Naive thymus-derived CD4-positive, alpha-beta T cell (primary cell): ENCODE measurements around the gene STK24. TPM values are rescaled to one million over a fixed set of nuclear protein-coding genes. Genes with fewer than 3 reads are reported as not detected.
"Not testable (repeated sequence)": the region's sequence is repeated elsewhere in the genome, so short reads cannot be mapped to it uniquely, and the experiment has no call there.

ENCODE experiments used
- ATAC-seq: fragments of 150-1000 bp; cut with Tn5 transposase; 2 replicates; pipeline ENCODE4 v1.10.0; 2021; ENCODE audit warnings: mild to moderate bottlenecking, moderate library complexity
- CTCF ChIA-PET: fragments of 350-600 bp; sonication (Branson Sonifier 250); formaldehyde crosslinking; loops from one replicate; lab custom pipeline; 2021; ENCODE audit warnings: antibody characterized with exemption; lab: Charles Lee
- POLR2A ChIA-PET: fragments of 350-600 bp; sonication (Branson Sonifier 250); formaldehyde crosslinking; loops from one replicate; lab custom pipeline; 2021; ENCODE audit warnings: antibody characterized with exemption, inconsistent platforms; lab: Charles Lee
- DNase-seq, 9 donors: peaks; one replicate each; pipeline versions ENCODE4 v3.0.0 to v3.0.0-alpha.2; 2020 to 2022; ENCODE audit warnings: mixed read lengths in 1 of 9
- H3K27ac ChIP-seq: one replicate; pipeline ENCODE4 v1.7.0; 2013; ENCODE audit warnings: mild to moderate bottlenecking, low read depth, low read length, moderate library complexity
- H3K27me3 ChIP-seq, 2 donors: one replicate each; pipeline ENCODE4 v1.7.0; 2013; ENCODE audit warnings: low read length in 2 of 2, mild to moderate bottlenecking in 2 of 2, moderate library complexity in 2 of 2; ENCODE audit not compliant: control insufficient read depth in 2 of 2, insufficient read depth in 2 of 2
- H3K36me3 ChIP-seq, 3 experiments: 1 replicate in 2 of 3; 2 replicates in 1 of 3; pipeline ENCODE4 v1.7.0; 2013; ENCODE audit warnings: low read length in 3 of 3, mild to moderate bottlenecking in 3 of 3, moderate library complexity in 1 of 3; ENCODE audit not compliant: insufficient read depth in 3 of 3, control insufficient read depth in 2 of 3
- H3K4me1 ChIP-seq, 2 donors: one replicate each; pipeline ENCODE4 v1.7.0; 2013; ENCODE audit warnings: low read length in 2 of 2, mild to moderate bottlenecking in 2 of 2, moderate library complexity in 1 of 2; ENCODE audit not compliant: control insufficient read depth in 2 of 2, insufficient read depth in 2 of 2
- H3K4me3 ChIP-seq: 2 replicates; pipeline ENCODE4 v1.7.0; 2013; ENCODE audit warnings: mild to moderate bottlenecking, low read length
- H3K9me3 ChIP-seq, 3 experiments: 1 replicate in 2 of 3; 2 replicates in 1 of 3; pipeline ENCODE4 v1.7.0; 2013; ENCODE audit warnings: low read length in 3 of 3; ENCODE audit not compliant: control insufficient read depth in 2 of 3
- H3K27ac Mint-ChIP-seq, 9 donors: one replicate each; pipeline ENCODE4 v1.8.0; 2020 to 2022; ENCODE audit warnings: mixed read lengths in 9 of 9, mild to moderate bottlenecking in 8 of 9, moderate library complexity in 5 of 9, inconsistent platforms in 2 of 9
- H3K27me3 Mint-ChIP-seq, 5 donors: one replicate each; pipeline ENCODE4 v1.8.0; 2021 to 2022; ENCODE audit warnings: mixed read lengths in 5 of 5, mild to moderate bottlenecking in 1 of 5
- H3K36me3 Mint-ChIP-seq, 5 donors: one replicate each; pipeline ENCODE4 v1.8.0; 2020 to 2022; ENCODE audit warnings: mixed read lengths in 5 of 5, mild to moderate bottlenecking in 3 of 5, inconsistent platforms in 1 of 5
- H3K4me1 Mint-ChIP-seq, 7 donors: one replicate each; pipeline ENCODE4 v1.8.0; 2020 to 2022; ENCODE audit warnings: mixed read lengths in 7 of 7, mild to moderate bottlenecking in 3 of 7, inconsistent platforms in 1 of 7
- H3K4me3 Mint-ChIP-seq, 10 donors: one replicate each; pipeline ENCODE4 v1.8.0; 2020 to 2022; ENCODE audit warnings: mild to moderate bottlenecking in 10 of 10, mixed read lengths in 10 of 10, moderate library complexity in 6 of 10, inconsistent platforms in 2 of 10
- H3K9me3 Mint-ChIP-seq, 11 donors: one replicate each; pipeline ENCODE4 v1.8.0; 2020 to 2022; ENCODE audit warnings: mixed read lengths in 11 of 11, mild to moderate bottlenecking in 4 of 11, inconsistent platforms in 1 of 11, moderate library complexity in 1 of 11
- intact Hi-C, 2 donors: fragments of 100-400 bp; cut with micrococcal nuclease; formaldehyde crosslinking; loops; one replicate each; pipeline ENCODE4 v1.15.1; 2023
- polyA plus RNA-seq, 2 donors: library from polyadenylated mRNA; unstranded; fragments of 300-500 nt; fragmentation: Illumina TruSeq; gene quantifications; one replicate each; pipeline ENCODE4 v1.2.3, GENCODE V29; 2021
- total RNA-seq, 6 experiments: library from RNA in 5 of 6; stranded (reverse) in 5 of 6; gene quantifications; 1 replicate in 5 of 6; 2 replicates in 1 of 6; pipeline ENCODE4 v1.2.3 and lab custom pipeline; 2021 to 2026

The STK24 gene
- total RNA-seq: 100 to 1,000 TPM in 3 of 5 experiments, 10 to 100 TPM in 2; 90.1 to 148 (median 121) TPM
- polyA plus RNA-seq: 10 to 100 TPM; 29.8 to 44.4 TPM
- total RNA-seq (lab: John Stamatoyannopoulos, UW): 153 reads per million, percentile 90 among the genes with 10 or more reads in this experiment

- Mint-ChIP-seq H3K4me1 (peaks cover 35 to 48% (median 37%) of the 10 kb centered on the region in 7 donors), H3K27ac (peak within 1 kb of the TSS; percentile 84 to 96 (median 93)), H3K9me3 (no peaks in the 10 kb centered on the region), H3K27me3 (no peaks in the 10 kb centered on the region), H3K36me3 (peaks cover 0 to 15% (median 0%) of the 10 kb centered on the region in 5 donors), H3K4me3 (peak within 1 kb of the TSS; percentile 84 to 99 (median 93))
- Histone ChIP-seq H3K27me3 (no peaks in the 10 kb centered on the region), H3K9me3 (no peaks in the 10 kb centered on the region), H3K27ac (peak within 1 kb of the TSS; percentile 85), H3K36me3 (no peaks in the 10 kb centered on the region), H3K4me1 (peaks cover 26 to 35% of the 10 kb centered on the region in 2 donors), H3K4me3 (peak within 1 kb of the TSS; percentile 72)
- intact Hi-C loops: loop anchor here (1.0 to 10.0 kb wide), 8 partner anchors 101 to 1352 kb away; partner anchors contain the start of genes CLYBL (in 1 of the 2), FARP1 (in 1 of the 2) and MBNL2 (in 1 of the 2)
- ATAC-seq (peak; percentile 85), DNase-seq (peak in 5 of 9 donors; percentile 34 to 87 (median 66))
- POLR2A ChIA-PET: interaction anchor here (0.6 to 1.9 kb wide), 9 partner anchors 10 to 1250 kb away, joined by 3 to 12 read pairs (median 3); no protein-coding TSS in a partner anchor
- CTCF ChIA-PET: no interaction called here
Measured at GRCh38 chr13:98576963-98577835, at the start of gene STK24. TSS of gene STK24 (minus strand) at chr13:98577107. CDS start at chr13:98576786, 321 bp downstream.

- intact Hi-C loops: no loop called here
- POLR2A ChIA-PET: no interaction called here
- H3K4me1 Mint-ChIP-seq: peaks cover 0 to 6% (median 2%) of the 10 kb centered on the region in 7 donors
- Histone ChIP-seq H3K4me1 (no peaks in the 10 kb centered on the region), H3K9me3 (no peaks in the 10 kb centered on the region), H3K27ac (no peak overlapping the region), H3K4me3 (no peak overlapping the region), H3K36me3 (no peaks in the 10 kb centered on the region), H3K27me3 (no peaks in the 10 kb centered on the region)
- no peaks in the 10 kb centered on the region for H3K36me3 Mint-ChIP-seq
- H3K27ac Mint-ChIP-seq: no peak overlapping the region
- CTCF ChIA-PET: no interaction called here
- H3K27me3 Mint-ChIP-seq: peaks cover 0 to 6% (median 0%) of the 10 kb centered on the region in 5 donors
- peaks cover 0 to 2% (median 0%) of the 10 kb centered on the region in 11 donors for H3K9me3 Mint-ChIP-seq
- DNase-seq: no peak
- H3K4me3 Mint-ChIP-seq: no peak overlapping the region
- ATAC-seq: no peak
Measured at GRCh38 chr13:98626298-98626935, 49.5 kb upstream of the STK24 start.

GRCh38 chr13:98624589-98624988 lies 47.7 kb upstream of the STK24 start:
- H3K27ac Mint-ChIP-seq, CTCF ChIA-PET, H3K4me1 ChIP-seq, intact Hi-C loops, H3K36me3 ChIP-seq, H3K27me3 ChIP-seq, H3K36me3 Mint-ChIP-seq, DNase-seq, H3K9me3 Mint-ChIP-seq, H3K4me3 ChIP-seq, ATAC-seq, H3K4me1 Mint-ChIP-seq, H3K27me3 Mint-ChIP-seq, H3K4me3 Mint-ChIP-seq, H3K27ac ChIP-seq, H3K9me3 ChIP-seq: not testable (repeated sequence)
- POLR2A ChIA-PET: interaction anchor here (0.6 kb wide), 1 partner anchor 37 kb away, joined by 7 read pairs; no protein-coding TSS in a partner anchor

GRCh38 chr13:98622931-98623331 lies 46.0 kb upstream of the STK24 start:
- peaks cover 0 to 3% (median 0%) of the 10 kb centered on the region in 5 donors for H3K27me3 Mint-ChIP-seq
- H3K4me3 Mint-ChIP-seq: peak overlapping the region in 1 of 10 donors; percentile 28
- Histone ChIP-seq H3K4me1 (no peaks in the 10 kb centered on the region), H3K27ac (no peak overlapping the region), H3K4me3 (no peak overlapping the region), H3K9me3 (no peaks in the 10 kb centered on the region), H3K36me3 (no peaks in the 10 kb centered on the region), H3K27me3 (no peaks in the 10 kb centered on the region)
- ChIA-PET CTCF (no interaction called here), POLR2A (interaction anchor here (0.6 kb wide), 1 partner anchor 198 kb away, joined by 3 read pairs; no protein-coding TSS in a partner anchor)
- H3K9me3 Mint-ChIP-seq: no peaks in the 10 kb centered on the region
- no peaks in the 10 kb centered on the region for H3K36me3 Mint-ChIP-seq
- no peak for DNase-seq
- peaks cover 0 to 6% (median 2%) of the 10 kb centered on the region in 7 donors for H3K4me1 Mint-ChIP-seq
- intact Hi-C loops: no loop called here
- no peak overlapping the region for H3K27ac Mint-ChIP-seq
- no peak for ATAC-seq

GRCh38 chr13:98619556-98619955 lies 42.6 kb upstream of the STK24 start:
- no peak overlapping the region for H3K27ac ChIP-seq
- H3K9me3 Mint-ChIP-seq: peaks cover 0 to 3% (median 0%) of the 10 kb centered on the region in 11 donors
- no peak for DNase-seq
- H3K27me3 ChIP-seq: no peaks in the 10 kb centered on the region
- H3K36me3 Mint-ChIP-seq: no peaks in the 10 kb centered on the region
- CTCF ChIA-PET: no interaction called here
- no peak overlapping the region for H3K27ac Mint-ChIP-seq
- H3K4me1 ChIP-seq: no peaks in the 10 kb centered on the region
- no peak overlapping the region for H3K4me3 ChIP-seq
- H3K4me1 Mint-ChIP-seq: peaks cover 0 to 5% (median 0%) of the 10 kb centered on the region in 7 donors
- intact Hi-C loops: no loop called here
- H3K27me3 Mint-ChIP-seq: peaks cover 0 to 1% (median 0%) of the 10 kb centered on the region in 5 donors
- no peak for ATAC-seq
- H3K4me3 Mint-ChIP-seq: no peak overlapping the region
- H3K9me3 ChIP-seq: no peaks in the 10 kb centered on the region
- POLR2A ChIA-PET: no interaction called here
- H3K36me3 ChIP-seq: no peaks in the 10 kb centered on the region

- CTCF ChIA-PET: interaction anchor here (0.7 kb wide), 1 partner anchor 579 kb away, joined by 5 read pairs; no protein-coding TSS in a partner anchor
- ATAC-seq, H3K36me3 ChIP-seq, H3K9me3 Mint-ChIP-seq, DNase-seq, H3K27me3 Mint-ChIP-seq, H3K4me3 Mint-ChIP-seq, H3K36me3 Mint-ChIP-seq, H3K27ac ChIP-seq, intact Hi-C loops, H3K27ac Mint-ChIP-seq, H3K4me1 ChIP-seq, H3K27me3 ChIP-seq, H3K4me3 ChIP-seq, H3K9me3 ChIP-seq, H3K4me1 Mint-ChIP-seq: not testable (repeated sequence)
- POLR2A ChIA-PET: interaction anchor here (0.7 kb wide), 1 partner anchor 143 kb away, joined by 7 read pairs; no protein-coding TSS in a partner anchor
Measured at GRCh38 chr13:98615595-98615994, 38.7 kb upstream of the STK24 start.
